HTERT RPE-1 (cell line): Measurements from ENCODE around the gene PFAS.

Source experiments
- in situ Hi-C: fragments of 300-500 bp; cut with MboI; formaldehyde crosslinking; loops from 4 replicates; pipeline ENCODE4 v1.14.3; 2020; ENCODE audit warnings: low sequenced_read_pairs

Gene PFAS

GRCh38 chr17:8267480-8268147 lies 18.5 kb downstream of the PFAS start:
- in situ Hi-C loops, result no loop called here

DNA sequence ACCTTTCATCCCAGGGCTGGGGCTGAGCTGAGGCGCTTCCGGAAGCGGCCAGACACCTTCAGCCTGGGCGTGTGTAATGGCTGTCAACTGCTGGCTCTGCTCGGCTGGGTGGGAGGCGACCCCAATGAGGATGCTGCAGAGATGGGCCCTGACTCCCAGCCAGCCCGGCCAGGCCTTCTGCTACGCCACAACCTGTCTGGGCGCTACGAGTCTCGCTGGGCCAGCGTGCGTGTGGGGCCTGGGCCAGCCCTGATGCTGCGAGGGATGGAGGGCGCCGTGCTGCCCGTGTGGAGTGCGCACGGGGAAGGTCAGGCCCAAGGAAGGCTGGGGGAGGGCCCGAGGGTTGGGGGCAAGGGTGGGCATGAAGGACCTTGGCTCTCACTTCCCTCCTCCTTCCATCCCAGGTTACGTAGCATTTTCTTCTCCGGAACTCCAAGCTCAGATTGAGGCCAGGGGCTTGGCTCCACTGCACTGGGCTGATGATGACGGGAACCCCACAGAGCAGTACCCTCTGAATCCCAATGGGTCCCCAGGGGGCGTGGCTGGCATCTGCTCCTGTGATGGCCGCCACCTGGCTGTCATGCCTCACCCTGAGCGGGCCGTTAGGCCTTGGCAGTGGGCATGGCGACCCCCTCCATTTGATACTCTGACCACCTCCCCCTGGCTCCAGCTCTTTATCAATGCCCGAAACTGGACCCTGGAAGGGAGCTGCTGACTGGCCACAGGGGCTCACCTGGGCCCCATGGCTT lies 19.6 kb downstream of the PFAS start:
- in situ Hi-C loops, result no loop called here

GRCh38 chr17:8272421-8272820 lies 23.3 kb downstream of the PFAS start:
- in situ Hi-C loops, result no loop called here

DNA sequence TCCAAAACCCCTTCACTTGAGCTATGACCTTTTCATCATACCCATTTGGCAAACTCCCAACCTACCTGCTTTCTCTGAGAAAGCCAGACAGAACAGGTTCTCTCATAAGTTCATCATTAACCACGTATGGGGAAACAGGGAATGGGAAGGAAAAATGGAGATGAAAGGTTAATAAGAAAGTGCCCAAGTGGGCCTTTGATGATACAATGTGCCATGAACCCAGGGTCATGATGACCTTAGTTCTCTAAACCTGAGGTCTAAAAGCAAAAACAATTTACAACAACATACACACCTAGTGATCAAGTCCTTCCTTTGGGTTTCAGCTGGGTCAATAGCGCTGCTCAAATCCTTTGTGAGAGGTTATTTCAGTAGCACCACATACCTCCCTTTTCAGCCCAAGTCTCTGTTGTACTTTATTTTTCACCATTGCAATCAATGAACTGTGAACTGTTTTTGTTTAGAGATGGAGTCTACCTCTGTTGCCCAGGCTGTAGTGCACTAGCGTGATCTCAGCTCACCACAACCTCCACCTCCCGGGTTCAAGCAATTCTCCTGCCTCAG lies 24.9 kb downstream of the PFAS start:
- in situ Hi-C loops, result no loop called here

DNA sequence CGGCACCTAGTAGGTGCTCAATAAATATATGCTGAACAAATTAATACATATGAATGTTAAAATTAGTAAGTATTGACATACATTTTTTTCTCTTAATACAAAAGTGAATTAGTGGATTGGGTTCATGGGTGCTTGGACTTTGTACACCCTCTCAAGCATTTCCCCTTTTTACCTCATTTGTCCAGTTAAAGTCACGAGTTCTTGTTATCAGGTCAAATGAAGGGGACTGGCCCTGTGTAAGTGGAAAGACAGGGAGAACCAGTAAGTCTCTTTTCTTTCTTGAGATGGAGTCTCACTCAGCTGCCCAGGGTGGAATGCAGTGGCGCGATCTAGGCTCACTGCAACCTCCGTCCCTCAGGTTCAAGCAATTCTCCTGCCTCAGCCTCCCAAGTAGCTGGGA lies 25.7 kb downstream of the PFAS start:
- in situ Hi-C loops, result no loop called here

DNA sequence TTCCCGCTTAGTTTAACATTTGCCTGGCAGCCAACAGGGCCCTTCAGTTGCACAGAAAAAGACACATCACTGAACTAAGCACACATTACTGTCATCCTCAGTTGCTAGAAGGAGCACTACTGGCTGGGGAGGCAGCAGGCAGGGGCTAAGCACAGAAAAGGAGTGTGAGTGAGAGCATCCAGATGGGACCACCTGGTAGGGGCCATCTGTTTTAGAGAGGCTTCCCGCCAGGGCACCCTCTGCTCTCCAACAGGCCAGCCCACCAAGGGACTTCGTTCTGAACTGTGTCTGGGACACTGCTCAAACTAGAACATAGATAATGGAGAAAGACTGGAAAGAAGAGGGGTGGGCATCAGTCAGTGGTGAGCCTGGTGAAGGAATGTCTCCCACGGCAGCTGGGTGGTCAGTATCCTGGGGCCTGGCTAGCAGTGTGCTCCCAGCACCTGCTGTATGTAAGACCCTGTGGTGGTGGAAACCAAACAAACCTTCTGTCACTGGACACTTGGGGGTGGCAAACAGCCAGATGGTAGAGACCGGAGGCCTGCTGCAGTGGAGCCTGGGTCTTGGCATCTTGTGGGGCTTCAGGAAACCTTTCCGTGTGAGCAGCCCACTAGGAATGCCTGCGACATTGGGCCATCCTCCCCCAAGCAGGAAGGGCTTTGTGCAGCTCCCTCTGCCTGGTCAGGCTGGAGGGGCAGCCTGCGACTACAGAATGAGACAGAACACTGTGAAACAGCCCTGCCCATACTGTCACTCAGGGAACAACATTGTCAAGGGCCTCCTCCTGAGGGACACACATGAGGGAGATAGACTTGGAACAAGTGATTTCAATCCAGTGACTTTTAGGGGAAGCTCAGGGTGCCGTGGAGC lies 26.6 kb downstream of the PFAS start:
- in situ Hi-C loops, result no loop called here

DNA sequence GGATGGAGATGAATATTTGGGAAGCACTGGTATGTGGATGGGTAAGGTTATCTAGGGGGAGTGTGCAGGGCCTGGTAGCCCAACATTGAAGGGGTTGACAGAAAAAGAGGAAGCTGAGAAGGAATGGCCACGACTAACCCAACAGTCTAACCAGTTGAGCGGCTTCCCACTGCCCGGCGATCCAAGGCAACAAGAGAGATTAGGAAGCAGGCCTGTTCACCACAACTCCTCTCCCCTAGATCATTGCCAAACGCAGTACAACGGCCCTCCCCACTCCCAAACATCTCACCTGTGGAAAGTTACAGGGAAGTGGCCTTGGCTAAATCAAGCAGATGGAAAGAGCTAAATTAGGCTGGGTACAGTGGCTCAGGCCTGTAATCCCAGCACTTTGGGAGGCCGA lies 28.2 kb downstream of the PFAS start:
- in situ Hi-C loops, result no loop called here

DNA sequence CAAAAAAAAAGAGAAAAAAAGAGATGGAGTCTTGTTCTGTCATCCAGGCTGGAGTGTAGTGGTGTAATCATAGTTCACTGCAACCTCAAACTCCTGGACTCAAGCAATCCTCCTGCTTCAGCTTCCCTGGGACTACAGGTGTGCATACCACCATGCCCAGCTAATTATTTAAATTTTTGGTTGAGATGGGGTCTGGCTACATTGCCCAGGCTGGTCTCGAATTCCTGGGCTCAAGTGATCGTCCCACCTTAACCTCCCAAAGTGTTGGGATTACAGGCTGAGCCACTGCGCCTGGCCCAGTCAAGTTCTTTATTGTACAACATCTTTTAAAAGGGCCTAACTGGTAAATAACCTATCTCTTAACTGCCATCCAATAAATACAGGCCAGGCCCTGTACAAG lies 33.3 kb downstream of the PFAS start:
- in situ Hi-C loops, result no loop called here

GRCh38 chr17:8283356-8283755 lies 34.3 kb downstream of the PFAS start:
- in situ Hi-C loops, result no loop called here

GRCh38 chr17:8284126-8284525 lies 35.0 kb downstream of the PFAS start:
- in situ Hi-C loops, result no loop called here

DNA sequence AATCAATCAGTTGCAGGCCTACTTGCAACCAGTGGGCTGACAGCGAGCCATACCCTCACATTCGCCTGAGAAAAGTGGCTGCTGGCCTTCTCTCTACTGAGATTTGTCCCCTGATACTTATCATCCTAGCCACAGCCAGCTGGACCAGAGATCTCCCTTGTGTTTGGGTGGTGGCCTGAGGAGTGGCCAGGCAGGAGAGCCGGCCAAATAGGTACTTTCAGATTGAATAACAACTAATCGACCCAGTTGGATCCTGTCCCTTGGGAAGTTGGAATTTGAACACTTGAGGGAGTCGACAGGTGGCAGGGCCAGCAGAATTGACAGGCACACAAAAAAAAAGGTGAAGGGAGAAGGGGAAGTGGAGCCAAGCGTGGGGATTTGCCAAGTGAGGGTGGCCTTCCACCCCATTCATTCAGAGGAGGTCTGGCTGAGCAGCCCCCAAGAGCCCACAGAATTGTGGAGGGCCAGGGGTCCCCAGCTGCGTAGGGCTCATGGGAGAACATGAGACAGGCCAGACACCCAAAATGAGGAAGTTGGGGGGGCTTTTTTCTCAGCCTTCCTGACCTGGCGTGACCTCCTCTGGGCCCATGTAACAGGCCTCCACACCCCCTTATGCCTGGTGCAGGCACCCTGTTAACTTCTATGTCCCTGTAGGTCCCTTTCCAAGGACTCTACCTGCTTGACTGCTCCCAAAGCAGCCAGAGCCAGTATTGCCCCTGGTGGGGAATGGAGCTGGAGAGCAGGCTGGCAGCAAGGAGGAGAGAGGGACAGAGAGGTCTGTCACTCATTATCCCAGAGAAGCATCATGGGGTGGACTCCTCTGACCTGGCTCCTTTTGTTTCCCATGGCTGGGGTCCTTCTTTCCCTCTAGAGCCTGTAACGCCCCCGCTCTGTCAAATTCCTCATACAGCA lies 36.4 kb downstream of the PFAS start:
- in situ Hi-C loops, result no loop called here

- in situ Hi-C loops, result no loop called here
Observed at GRCh38 chr17:8287651-8288335, 38.7 kb downstream of the PFAS start.

- in situ Hi-C loops, result no loop called here
Observed at GRCh38 chr17:8288336-8289102, 39.4 kb downstream of the PFAS start, which contains the start of gene RANGRF. TSS of gene RANGRF (plus strand) at chr17:8288670. CDS start at chr17:8288789, 119 bp downstream.

- in situ Hi-C loops, result no loop called here
Observed at GRCh38 chr17:8289103-8289397, 40.0 kb downstream of the PFAS start.

- in situ Hi-C loops, result no loop called here
Observed at GRCh38 chr17:8290043-8290442, 41.0 kb downstream of the PFAS start.

- in situ Hi-C loops, result no loop called here
Observed at GRCh38 chr17:8292639-8293395, 43.7 kb downstream of the PFAS start.

DNA sequence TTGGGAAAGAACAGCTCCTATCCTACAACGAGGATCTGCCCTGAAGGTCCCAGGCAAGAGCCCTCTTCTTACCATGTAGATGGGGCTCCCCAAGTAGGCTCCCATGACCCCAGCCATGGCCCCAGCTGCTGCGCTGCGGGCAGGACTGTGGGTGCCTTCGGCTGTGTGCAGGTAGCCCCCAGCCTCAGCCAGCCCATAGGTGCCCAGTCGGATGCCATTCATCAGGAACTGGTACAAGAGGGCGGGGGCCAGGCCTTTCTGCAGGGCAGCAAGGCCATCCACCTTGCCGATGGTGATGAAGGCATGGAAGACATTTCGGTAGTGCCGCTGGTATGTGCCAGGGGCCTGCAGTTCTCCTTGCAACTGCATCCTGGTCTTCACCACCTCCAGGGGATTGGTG lies 45.3 kb downstream of the PFAS start:
- in situ Hi-C loops, result no loop called here

DNA sequence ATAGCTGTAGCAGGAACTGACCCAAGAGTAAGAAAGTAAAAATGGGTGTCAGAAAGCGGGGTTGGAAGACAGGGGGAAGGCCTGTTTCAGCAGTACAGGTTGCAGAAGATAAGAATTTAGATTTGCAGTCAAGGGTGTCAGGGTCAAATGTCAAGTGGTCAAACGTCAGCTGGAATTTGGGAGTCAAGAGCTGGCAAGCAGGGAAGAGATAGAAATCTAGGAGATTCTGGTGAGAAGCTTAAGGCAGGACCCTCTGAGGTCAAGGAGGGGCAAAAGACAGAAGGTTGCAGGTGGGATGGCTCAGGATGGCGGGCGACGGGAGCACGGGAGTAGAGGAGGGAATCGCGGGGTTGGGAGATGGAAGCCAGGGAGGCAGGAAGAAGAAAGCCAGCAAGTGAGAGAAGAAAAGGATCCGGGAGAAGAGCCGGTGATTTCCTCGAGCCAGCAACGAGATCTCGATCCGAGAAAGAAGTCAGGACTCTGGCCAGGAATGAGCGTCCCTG lies 45.8 kb downstream of the PFAS start:
- in situ Hi-C loops, result no loop called here
